Retina (tissue), 1 donor: ENCODE measurements around the gene SMYD2.

Experiments used
- DNase-seq: peaks from one replicate; pipeline ENCODE4 v3.0.0-alpha.2; 2016

The SMYD2 gene

DNA sequence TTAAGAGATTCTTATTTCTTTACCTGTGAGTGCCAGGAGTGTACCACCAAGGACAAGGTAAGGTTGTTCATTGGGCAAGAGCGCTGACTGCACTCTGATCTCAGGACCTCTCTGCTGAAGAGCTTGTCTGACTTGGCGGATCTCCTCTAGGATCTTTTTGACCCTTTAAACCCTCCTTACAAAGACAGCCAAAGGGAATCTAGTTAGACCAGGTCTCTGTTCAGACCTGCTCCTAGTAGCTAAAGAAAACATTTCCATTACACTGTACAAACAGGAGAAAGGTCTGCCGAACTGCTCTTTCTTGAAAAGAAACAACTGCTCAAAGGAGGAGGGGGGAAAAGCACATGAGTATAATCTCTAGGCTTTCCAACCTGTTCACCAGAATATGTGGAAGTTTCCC lies 49.3 kb downstream of the SMYD2 start:
- no peak for DNase-seq

DNA sequence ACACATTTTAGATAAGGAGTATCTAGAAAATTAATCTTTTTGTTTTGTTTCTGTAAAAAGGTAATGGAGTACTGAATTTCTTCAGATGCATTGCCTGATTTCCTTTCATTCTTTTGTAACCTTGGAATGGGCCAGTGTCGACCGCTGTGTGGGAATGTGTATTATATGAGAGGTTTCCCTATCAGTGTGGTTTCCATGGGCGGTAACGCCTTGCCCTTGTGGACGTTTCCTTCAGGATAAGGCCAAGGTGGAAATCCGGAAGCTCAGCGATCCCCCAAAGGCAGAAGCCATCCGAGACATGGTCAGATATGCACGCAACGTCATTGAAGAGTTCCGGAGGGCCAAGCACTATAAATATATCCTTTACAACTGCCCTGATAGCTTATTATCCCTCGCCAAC lies 49.8 kb downstream of the SMYD2 start:
- no peak for DNase-seq

DNA sequence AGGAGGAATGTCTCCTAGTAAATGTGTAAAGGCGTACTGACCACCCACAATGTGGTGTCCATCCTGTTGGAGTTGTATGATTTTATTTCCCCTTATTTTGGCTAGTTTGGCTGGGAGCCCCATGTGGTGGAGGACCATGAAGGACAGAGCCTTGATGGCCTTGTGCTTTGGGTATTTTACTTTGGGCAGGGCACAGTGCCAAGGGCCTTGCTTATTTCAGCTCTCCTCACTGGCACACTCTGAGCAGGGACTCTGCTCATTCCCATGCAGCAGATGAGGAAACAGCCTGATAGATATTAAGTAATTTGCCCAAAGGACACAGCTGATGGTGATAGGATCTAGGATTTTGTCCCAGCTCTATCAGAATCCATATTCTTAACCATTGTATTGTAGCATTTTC lies 50.2 kb downstream of the SMYD2 start:
- no peak for DNase-seq

- DNase-seq: peak; percentile 49
Measured at GRCh38 chr1:214331827-214332423, 51.0 kb downstream of the SMYD2 start.

- peak; percentile 64 for DNase-seq
Measured at GRCh38 chr1:214332946-214333798, 52.2 kb downstream of the SMYD2 start.

DNA sequence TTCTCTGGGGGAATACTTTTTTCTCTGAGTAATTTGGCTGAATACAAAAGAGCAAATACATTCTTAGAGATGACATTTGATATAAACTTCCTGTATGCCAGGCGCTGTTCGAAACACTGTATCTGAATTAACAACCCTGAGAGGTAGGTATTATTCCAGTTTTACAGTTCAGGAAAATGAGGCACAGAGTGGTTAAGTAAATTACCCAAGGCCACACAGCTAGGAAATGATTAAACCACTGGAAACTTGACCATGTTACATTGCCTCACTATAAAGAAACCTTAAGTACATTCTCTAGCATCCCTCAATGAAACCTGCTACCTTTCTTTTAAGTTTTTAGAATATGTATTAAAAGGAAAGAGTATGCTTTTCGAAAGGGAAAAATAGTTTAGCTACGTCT lies 54.6 kb downstream of the SMYD2 start:
- no peak for DNase-seq

DNA sequence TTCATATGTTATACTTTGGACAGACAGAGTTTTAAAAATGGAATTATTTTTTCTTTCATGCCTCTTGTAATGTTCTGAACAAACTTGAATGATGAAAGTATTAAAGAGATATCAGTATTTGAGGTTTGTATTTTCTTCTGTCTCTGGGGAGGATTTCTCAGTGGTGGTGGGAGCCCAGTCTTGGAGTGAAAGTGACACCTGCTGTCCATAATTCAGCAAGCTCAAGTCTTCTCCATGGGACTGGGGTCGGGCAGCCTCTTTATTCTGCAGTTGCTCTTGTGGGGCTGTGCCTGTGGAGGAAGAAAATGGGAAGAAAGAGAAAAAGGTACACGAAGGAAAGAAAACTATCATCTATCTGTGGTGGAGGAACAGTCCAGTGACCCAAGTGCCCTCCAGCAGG lies 56.1 kb downstream of the SMYD2 start:
- no peak for DNase-seq

GRCh38 chr1:214337511-214337910 lies 56.6 kb downstream of the SMYD2 start:
- DNase-seq: no peak

DNA sequence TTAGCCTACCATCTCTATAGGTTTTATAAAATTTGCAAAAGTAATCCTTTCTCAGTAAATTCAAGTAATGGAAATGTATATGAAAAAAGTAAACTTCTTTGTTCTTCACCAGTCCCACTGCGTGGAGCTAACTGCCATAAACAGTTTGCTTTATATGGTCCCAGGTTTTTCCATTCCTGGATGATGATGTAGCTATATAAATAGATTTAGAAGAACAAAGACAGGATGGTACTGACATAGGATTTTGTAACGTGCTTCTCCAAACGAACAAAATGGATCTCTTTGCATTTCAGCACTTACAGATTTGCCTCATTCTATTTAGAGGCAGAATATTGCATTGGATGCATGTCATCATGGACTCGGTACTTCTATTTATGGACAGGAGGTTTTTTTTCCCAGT lies 57.3 kb downstream of the SMYD2 start:
- no peak for DNase-seq

DNA sequence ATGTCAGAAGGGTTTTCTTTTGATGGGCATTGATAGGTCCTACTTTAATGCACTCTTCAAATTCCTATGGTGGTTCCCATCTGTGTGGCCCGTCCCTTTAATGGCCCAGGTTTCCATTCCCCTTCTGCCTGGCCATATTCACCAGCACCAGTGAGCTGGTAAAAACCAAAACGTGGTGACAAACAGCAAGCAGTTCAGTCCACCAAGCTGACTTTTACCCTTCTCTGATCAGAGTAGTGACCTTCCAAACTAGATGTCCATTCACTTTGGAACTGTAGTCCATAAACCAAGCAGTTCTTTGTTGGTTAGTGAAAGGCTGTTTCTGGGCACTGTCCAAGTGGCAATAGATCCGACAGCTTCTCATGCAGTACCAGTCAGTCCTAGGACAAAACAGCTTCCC lies 60.5 kb downstream of the SMYD2 start:
- DNase-seq: no peak

GRCh38 chr1:214341932-214342331 lies 61.0 kb downstream of the SMYD2 start:
- no peak for DNase-seq

GRCh38 chr1:214342525-214342924 lies 61.6 kb downstream of the SMYD2 start:
- DNase-seq: no peak

GRCh38 chr1:214344897-214345296 lies 63.9 kb downstream of the SMYD2 start:
- DNase-seq: no peak

DNA sequence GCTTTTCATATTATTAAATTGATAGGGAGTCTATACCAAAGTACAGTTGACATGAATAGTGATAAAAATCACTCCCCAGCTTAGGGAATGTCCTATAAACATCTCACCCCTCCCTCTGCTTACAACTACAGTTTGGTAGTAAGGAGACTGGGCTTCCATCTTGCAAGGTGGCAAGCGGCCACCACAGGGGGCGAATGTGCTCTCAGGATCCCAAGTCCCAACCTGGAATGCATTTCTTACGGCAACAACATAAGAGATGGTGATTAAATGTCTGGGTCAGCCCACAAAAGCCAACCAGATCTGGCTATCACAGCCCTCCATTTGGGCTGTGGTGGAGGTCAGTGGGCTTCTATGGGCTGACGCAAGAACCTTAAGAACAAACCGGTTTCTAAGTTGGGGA lies 68.0 kb downstream of the SMYD2 start:
- no peak for DNase-seq

DNA sequence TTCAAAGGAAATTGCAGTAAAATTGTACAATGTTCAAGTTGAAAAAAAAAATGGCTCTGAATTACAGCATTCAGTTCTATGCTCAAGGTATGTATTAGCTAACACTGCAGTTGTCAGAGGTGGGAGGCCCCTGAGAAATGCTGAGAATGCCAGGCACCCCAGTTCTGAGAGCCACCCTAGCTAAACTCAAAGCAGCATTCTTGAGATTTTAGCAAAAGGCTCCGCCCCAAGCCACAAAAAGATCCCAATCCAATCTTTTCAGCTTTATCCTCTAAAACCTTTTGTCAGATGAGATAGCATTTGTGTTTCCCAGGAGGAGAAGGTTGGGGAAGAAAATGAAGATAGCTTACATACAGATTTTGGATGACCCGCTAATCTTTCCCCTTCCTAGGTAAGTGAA lies 68.8 kb downstream of the SMYD2 start:
- DNase-seq: no peak

- no peak for DNase-seq
Measured at GRCh38 chr1:214351551-214352277, 70.8 kb downstream of the SMYD2 start.

DNA sequence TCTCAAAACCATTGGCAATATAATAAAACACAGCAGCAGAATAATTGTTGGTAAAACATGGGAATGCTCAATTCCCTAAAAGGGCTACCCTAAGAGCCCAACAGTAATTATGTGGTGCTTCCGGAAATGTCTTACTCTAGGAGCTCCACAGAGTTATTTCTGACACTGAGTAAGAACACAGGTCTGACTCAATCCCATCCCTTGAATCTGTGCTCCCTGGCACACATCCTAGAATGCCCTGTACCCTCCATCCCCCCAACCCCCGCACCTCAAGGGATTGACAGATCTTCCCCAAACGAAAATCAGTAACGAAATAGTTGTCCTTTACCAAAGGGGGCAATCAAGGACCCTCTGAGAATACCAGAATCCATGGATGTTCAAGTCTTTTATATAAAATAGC lies 71.9 kb downstream of the SMYD2 start:
- no peak for DNase-seq

GRCh38 chr1:214354440-214355148 lies 73.6 kb downstream of the SMYD2 start:
- DNase-seq: no peak

- no peak for DNase-seq
Measured at GRCh38 chr1:214360116-214360515, 79.2 kb downstream of the SMYD2 start.

DNA sequence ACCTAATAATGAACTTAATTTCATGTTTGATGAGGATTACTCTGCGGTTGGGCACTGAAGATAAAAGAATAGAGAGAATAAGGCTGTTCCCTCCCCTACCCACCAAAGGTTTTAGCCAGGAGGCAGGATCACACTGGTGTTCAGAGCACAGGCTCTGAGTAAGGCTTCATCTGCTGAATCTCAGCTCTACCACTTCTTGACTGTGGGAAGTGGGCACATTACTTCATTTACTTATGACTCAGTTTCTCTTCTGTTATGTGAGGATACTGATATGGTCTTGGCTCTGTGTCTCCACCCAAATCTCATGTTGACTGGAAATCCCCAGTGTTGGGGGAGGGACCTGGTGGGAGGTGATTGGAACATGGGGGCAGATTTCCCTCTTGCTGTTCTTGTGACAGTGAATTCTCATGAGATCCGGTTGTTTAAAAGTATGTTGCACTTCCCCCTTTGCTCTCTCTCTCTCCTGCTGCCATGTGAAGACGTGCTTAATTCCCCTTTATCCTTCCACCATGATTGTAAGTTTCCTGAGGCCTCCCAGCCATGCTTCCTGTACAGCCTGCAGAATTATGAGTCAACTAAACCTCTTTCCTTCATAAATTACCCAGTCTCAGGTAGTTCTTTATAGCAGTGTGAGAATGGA lies 79.7 kb downstream of the SMYD2 start:
- no peak for DNase-seq

- DNase-seq: no peak
Measured at GRCh38 chr1:214361636-214362035, 80.7 kb downstream of the SMYD2 start.

GRCh38 chr1:214362188-214362882 lies 81.4 kb downstream of the SMYD2 start:
- DNase-seq: no peak
